HepG2 (cell line): ENCODE measurements around the gene DENND2D. TPM values are rescaled to one million over a fixed set of nuclear protein-coding genes. Genes with fewer than 3 reads are reported as not detected.
A peak's percentile ranks its signal among the peaks of the same experiment; 100 is the strongest.

ENCODE experiments used
- ELF1 ChIP-seq: sonication (generic); formaldehyde crosslinking; IDR thresholded peaks from 2 replicates; pipeline ENCODE4 v1.4.0; 2020; ENCODE audit warnings: missing genetic modification reagents
- ISX ChIP-seq: sonication (generic); formaldehyde crosslinking; conservative IDR thresholded peaks from 2 replicates; pipeline ENCODE4 v1.5.0; 2020; ENCODE audit warnings: missing genetic modification reagents
- KDM2A ChIP-seq: sonication (generic); formaldehyde crosslinking; IDR thresholded peaks from 2 replicates; pipeline ENCODE4 v1.4.0; 2020; ENCODE audit warnings: low read depth, missing genetic modification reagents, borderline replicate concordance
- MED1 ChIP-seq: sonication (generic); formaldehyde crosslinking; IDR thresholded peaks from 2 replicates; pipeline ENCODE4 v1.4.0; 2020; ENCODE audit warnings: missing genetic modification reagents
- MXI1 ChIP-seq: IDR thresholded peaks from 3 replicates; pipeline ENCODE4 v1.6.1; 2012; ENCODE audit warnings: low read depth, low read length, inconsistent platforms, borderline replicate concordance
- NR2F6 ChIP-seq, 2 experiments: IDR thresholded peaks; 2 replicates each; pipeline ENCODE4 v1.6.1; 2016; ENCODE audit warnings: antibody characterized with exemption in 1 of 2, mild to moderate bottlenecking in 1 of 2
- SOX5 ChIP-seq: IDR thresholded peaks from 2 replicates; pipeline ENCODE4 v1.6.1; 2016; ENCODE audit warnings: borderline replicate concordance
- TBL1XR1 ChIP-seq: fragments of 150-350 bp; IDR thresholded peaks from 2 replicates; pipeline ENCODE4 v1.6.1; 2014; ENCODE audit warnings: borderline replicate concordance, low read length; ENCODE audit not compliant: partially characterized antibody
- ZNF281 ChIP-seq: sonication (generic); formaldehyde crosslinking; IDR thresholded peaks from 2 replicates; pipeline ENCODE4 v1.4.0; 2020; ENCODE audit warnings: missing genetic modification reagents, borderline replicate concordance
- ZNF44 ChIP-seq: sonication (generic); formaldehyde crosslinking; IDR thresholded peaks from 2 replicates; pipeline ENCODE4 v1.5.1; 2020; ENCODE audit warnings: mild to moderate bottlenecking, missing genetic modification reagents
- ZNF709 ChIP-seq: sonication (generic); formaldehyde crosslinking; IDR thresholded peaks from 2 replicates; pipeline ENCODE4 v1.5.0; 2020; ENCODE audit warnings: mild to moderate bottlenecking, missing genetic modification reagents
- polyA plus RNA-seq, 8 experiments: library from polyadenylated mRNA; depleted of rRNA in 3 of 8; stranded (reverse) in 7 of 8; unstranded in 1 of 8; fragments of >200 nt; fragmentation: Illumina TruSeq in 4 of 8; extraction: Trizol in 4 of 8; gene quantifications; 2 replicates each; pipeline versions ENCODE4 v1.2.1 to v1.2.3, GENCODE V29; 2011 to 2016; ENCODE audit warnings: low read depth in 4 of 8, missing spikeins in 1 of 8, mixed read lengths in 1 of 8; ENCODE audit not compliant: insufficient read depth in 1 of 8
- total RNA-seq, 5 experiments: library from RNA; depleted of rRNA; stranded (reverse); fragments of >200 nt; fragmentation: Illumina TruSeq; extraction: Trizol; gene quantifications; 2 replicates each; pipeline ENCODE4 v1.2.3, GENCODE V29; 2016; ENCODE audit warnings: low read depth in 1 of 5
- TF ChIP-seq, protein P1 (sequence below), 2 experiments: sonication (generic) in 1 of 2; formaldehyde crosslinking in 1 of 2; IDR thresholded peaks; 2 replicates each; pipeline versions ENCODE4 v1.6.1 to v1.9.0; 2014 to 2022; ENCODE audit warnings: antibody characterized with exemption in 1 of 2, borderline replicate concordance in 1 of 2, inconsistent platforms in 1 of 2, low read depth in 1 of 2, missing genetic modification reagents in 1 of 2
- TF ChIP-seq, protein P2 (sequence below): sonication (generic); formaldehyde crosslinking; IDR thresholded peaks from 2 replicates; pipeline ENCODE4 v1.4.0; 2020; ENCODE audit warnings: missing genetic modification reagents, borderline replicate concordance
- TF ChIP-seq, protein P3 (sequence below): sonication (generic); formaldehyde crosslinking; IDR thresholded peaks from 2 replicates; pipeline ENCODE4 v1.5.0; 2020; ENCODE audit warnings: missing genetic modification reagents, mild to moderate bottlenecking, borderline replicate concordance

Gene DENND2D
- total and polyA plus RNA-seq, 2 of the 13 experiments (the other 11 are each of a cell fraction or from before 2014, with no cell fraction given): 0.04 TPM; not detected in 1

- TF ChIP-seq, protein P1, sequence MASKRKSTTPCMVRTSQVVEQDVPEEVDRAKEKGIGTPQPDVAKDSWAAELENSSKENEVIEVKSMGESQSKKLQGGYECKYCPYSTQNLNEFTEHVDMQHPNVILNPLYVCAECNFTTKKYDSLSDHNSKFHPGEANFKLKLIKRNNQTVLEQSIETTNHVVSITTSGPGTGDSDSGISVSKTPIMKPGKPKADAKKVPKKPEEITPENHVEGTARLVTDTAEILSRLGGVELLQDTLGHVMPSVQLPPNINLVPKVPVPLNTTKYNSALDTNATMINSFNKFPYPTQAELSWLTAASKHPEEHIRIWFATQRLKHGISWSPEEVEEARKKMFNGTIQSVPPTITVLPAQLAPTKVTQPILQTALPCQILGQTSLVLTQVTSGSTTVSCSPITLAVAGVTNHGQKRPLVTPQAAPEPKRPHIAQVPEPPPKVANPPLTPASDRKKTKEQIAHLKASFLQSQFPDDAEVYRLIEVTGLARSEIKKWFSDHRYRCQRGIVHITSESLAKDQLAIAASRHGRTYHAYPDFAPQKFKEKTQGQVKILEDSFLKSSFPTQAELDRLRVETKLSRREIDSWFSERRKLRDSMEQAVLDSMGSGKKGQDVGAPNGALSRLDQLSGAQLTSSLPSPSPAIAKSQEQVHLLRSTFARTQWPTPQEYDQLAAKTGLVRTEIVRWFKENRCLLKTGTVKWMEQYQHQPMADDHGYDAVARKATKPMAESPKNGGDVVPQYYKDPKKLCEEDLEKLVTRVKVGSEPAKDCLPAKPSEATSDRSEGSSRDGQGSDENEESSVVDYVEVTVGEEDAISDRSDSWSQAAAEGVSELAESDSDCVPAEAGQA (IDR thresholded peaks at IDR 0.05; ENCODE audit: low read depth): no peak
- TF ChIP-seq, protein P1 (CRISPR knock-in tag; IDR thresholded peaks at IDR 0.05; ENCODE audit: borderline replicate concordance): no peak
- TF ChIP-seq ZNF709 (CRISPR knock-in tag): no peak
- no peak for TF ChIP-seq MXI1
- peak; percentile 59; the same call in 1 of the 2 replicates for TF ChIP-seq NR2F6 (IDR thresholded peaks at IDR 0.05)
- peak; percentile 81; the same call in 1 of the 2 replicates for TF ChIP-seq NR2F6 (CRISPR knock-in tag; IDR thresholded peaks at IDR 0.05)
- TF ChIP-seq ZNF281 (CRISPR knock-in tag): 0 out of 2 replicates have a peak, but pooled peaks have one; percentile 12
- TF ChIP-seq, protein P2, sequence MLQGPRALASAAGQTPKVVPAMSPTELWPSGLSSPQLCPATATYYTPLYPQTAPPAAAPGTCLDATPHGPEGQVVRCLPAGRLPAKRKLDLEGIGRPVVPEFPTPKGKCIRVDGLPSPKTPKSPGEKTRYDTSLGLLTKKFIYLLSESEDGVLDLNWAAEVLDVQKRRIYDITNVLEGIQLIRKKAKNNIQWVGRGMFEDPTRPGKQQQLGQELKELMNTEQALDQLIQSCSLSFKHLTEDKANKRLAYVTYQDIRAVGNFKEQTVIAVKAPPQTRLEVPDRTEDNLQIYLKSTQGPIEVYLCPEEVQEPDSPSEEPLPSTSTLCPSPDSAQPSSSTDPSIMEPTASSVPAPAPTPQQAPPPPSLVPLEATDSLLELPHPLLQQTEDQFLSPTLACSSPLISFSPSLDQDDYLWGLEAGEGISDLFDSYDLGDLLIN (CRISPR knock-in tag): no peak
- TF ChIP-seq KDM2A (CRISPR knock-in tag): no peak
- TF ChIP-seq, protein P3, sequence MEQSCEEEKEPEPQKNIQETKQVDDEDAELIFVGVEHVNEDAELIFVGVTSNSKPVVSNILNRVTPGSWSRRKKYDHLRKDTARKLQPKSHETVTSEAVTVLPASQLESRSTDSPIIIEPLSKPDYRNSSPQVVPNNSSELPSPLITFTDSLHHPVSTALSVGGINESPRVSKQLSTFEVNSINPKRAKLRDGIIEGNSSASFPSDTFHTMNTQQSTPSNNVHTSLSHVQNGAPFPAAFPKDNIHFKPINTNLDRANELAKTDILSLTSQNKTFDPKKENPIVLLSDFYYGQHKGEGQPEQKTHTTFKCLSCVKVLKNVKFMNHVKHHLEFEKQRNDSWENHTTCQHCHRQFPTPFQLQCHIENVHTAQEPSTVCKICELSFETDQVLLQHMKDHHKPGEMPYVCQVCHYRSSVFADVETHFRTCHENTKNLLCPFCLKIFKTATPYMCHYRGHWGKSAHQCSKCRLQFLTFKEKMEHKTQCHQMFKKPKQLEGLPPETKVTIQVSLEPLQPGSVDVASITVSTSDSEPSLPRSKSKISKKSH: no peak
- TF ChIP-seq ZNF44: no peak
- no peak for TF ChIP-seq TBL1XR1
- 0 out of 2 replicates have a peak, but pooled peaks have one; percentile 21 for TF ChIP-seq ELF1
- TF ChIP-seq MED1 (CRISPR knock-in tag): peak; percentile 87
- peak; percentile 82 for TF ChIP-seq SOX5 (CRISPR knock-in tag)
- no peak for TF ChIP-seq ISX (CRISPR knock-in tag)
These were observed 46.8 kb upstream of the DENND2D start (continued) for GRCh38 chr1:111247125-111247838.
